ENCODE data around the gene PHACTR4.

DNA sequence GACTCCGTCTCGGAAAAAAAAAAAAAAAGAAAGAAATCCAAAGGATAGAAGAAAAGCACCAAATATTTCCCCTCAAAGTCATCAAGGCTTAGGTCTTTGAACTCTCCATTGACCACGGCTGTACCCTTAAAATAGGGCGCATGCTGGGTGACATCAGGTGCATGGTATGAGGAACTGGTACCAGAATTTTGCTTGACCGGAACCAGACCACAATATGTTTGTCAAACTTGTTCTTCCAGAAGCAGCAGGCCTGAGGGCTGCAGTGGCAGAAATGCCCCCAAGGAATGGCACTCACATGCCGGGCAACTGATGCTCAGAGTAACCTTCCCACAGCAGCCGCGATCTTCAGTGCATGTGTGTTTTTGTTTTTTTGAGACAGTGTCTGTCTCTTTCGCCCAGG is 157.3 kb downstream of the PHACTR4 start:
- TF ChIP-seq, protein P1, sequence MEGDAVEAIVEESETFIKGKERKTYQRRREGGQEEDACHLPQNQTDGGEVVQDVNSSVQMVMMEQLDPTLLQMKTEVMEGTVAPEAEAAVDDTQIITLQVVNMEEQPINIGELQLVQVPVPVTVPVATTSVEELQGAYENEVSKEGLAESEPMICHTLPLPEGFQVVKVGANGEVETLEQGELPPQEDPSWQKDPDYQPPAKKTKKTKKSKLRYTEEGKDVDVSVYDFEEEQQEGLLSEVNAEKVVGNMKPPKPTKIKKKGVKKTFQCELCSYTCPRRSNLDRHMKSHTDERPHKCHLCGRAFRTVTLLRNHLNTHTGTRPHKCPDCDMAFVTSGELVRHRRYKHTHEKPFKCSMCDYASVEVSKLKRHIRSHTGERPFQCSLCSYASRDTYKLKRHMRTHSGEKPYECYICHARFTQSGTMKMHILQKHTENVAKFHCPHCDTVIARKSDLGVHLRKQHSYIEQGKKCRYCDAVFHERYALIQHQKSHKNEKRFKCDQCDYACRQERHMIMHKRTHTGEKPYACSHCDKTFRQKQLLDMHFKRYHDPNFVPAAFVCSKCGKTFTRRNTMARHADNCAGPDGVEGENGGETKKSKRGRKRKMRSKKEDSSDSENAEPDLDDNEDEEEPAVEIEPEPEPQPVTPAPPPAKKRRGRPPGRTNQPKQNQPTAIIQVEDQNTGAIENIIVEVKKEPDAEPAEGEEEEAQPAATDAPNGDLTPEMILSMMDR (IDR thresholded peaks at IDR 0.05), result no peak
- no peak for TF ChIP-seq POLR2A (IDR thresholded peaks at IDR 0.05)

Measured in adrenal gland (tissue), 5 donors.